ENCODE data around the gene BCL7B. TPM values are rescaled to one million over a fixed set of nuclear protein-coding genes. Genes with fewer than 3 reads are reported as not detected.
"Not testable (repeated sequence)": the region's sequence is repeated elsewhere in the genome, so short reads cannot be mapped to it uniquely, and the experiment has no call there.

Gene BCL7B
- total RNA-seq, 1 donor from 2014 or later = 82.9 TPM

DNA sequence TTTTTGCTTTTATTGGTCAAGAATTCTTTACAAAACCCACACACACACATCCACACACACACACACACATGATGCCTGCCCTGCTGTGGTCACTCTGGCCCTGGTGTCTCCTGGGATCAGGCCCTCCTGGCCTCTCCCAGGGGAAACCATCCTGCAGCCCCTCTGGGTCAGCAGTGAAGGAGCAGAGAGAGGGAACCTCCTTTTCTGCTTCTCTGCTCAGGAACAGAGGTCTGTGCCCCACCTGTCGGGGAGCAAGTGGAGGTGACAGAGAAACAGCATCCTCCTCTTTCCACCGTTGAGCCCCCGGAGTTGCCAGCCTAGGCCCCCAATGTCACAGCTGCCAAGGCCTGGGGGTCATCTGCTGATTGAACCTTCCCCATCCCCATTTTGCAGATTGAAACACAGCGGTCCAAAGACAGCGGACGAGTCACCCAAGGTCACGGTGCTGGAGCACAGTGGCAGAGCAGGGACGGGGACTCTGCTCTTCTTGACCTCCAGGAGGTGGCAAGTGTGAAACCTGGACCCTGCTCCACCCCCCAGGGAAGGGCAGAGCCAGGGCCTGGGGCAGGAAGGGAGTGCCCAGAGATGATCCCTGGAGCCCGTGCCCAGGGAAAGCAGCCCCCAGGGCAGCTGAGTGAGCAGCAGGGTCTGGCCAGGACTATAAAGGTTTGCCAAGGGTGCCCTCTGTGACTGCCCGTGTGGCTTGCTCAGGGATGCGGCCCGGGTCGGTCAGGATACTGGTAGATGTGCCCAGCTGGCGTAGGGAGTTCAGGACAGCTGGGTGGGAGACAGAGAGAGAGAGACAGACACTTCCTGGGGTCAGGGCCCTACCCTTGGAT is 35.9 kb upstream of the BCL7B start:
- intact Hi-C loops (cut with micrococcal nuclease) = no loop called here
- no peaks in the 10 kb centered on the region for H3K4me1 ChIP-seq
- DNase-seq = no peak
- no peaks in the 10 kb centered on the region for H3K9me3 ChIP-seq (replicated peaks)
- H3K27ac ChIP-seq (replicated peaks) = no peak overlapping the region
- no peaks in the 10 kb centered on the region for H3K36me3 ChIP-seq
- H3K27me3 ChIP-seq (ENCODE audit: low read depth) = peaks cover 33% of the 10 kb centered on the region
- H3K4me3 ChIP-seq = no peak overlapping the region
- TF ChIP-seq, protein P1, sequence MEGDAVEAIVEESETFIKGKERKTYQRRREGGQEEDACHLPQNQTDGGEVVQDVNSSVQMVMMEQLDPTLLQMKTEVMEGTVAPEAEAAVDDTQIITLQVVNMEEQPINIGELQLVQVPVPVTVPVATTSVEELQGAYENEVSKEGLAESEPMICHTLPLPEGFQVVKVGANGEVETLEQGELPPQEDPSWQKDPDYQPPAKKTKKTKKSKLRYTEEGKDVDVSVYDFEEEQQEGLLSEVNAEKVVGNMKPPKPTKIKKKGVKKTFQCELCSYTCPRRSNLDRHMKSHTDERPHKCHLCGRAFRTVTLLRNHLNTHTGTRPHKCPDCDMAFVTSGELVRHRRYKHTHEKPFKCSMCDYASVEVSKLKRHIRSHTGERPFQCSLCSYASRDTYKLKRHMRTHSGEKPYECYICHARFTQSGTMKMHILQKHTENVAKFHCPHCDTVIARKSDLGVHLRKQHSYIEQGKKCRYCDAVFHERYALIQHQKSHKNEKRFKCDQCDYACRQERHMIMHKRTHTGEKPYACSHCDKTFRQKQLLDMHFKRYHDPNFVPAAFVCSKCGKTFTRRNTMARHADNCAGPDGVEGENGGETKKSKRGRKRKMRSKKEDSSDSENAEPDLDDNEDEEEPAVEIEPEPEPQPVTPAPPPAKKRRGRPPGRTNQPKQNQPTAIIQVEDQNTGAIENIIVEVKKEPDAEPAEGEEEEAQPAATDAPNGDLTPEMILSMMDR (IDR thresholded peaks at IDR 0.05; ENCODE audit: borderline replicate concordance) = no peak

GRCh38 chr7:73586911-73587310 is 29.4 kb upstream of the BCL7B start:
- no peaks in the 10 kb centered on the region for H3K4me1 ChIP-seq
- no peak overlapping the region for H3K4me3 ChIP-seq
- intact Hi-C loops (cut with micrococcal nuclease) = no loop called here
- H3K36me3 ChIP-seq = no peaks in the 10 kb centered on the region
- no peaks in the 10 kb centered on the region for H3K27me3 ChIP-seq (ENCODE audit: low read depth)
- DNase-seq = peak; percentile 8
- TF ChIP-seq, protein P1 (IDR thresholded peaks at IDR 0.05; ENCODE audit: borderline replicate concordance) = no peak
- H3K9me3 ChIP-seq (replicated peaks) = no peaks in the 10 kb centered on the region
- no peak overlapping the region for H3K27ac ChIP-seq (replicated peaks)

DNA sequence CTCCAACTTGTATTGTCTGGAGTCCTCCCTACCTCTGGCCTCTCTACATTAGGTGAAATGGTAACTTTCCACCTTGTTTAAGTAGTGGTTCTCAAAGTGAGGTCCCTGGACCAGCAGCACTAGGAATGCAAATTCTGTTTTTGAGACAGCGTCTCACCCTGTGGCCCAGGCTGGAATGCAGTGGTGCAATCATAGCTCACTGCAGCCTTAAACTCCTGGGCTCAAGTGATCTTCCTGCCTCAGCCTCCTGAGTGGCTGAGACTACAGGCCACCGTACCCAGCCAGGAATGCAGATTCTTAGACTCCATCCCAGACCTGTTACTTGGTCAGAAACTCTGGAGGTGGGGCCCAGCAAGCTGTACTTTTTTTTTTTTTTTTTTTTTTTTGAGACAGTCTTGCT is 27.7 kb upstream of the BCL7B start:
- no peak for DNase-seq
- intact Hi-C loops (cut with micrococcal nuclease) = no loop called here
- Histone ChIP-seq H3K4me1 (no peaks in the 10 kb centered on the region), H3K9me3 (replicated peaks) (no peaks in the 10 kb centered on the region), H3K27me3 (ENCODE audit: low read depth) (no peaks in the 10 kb centered on the region), H3K36me3 (no peaks in the 10 kb centered on the region), H3K4me3 (no peak overlapping the region), H3K27ac (replicated peaks) (no peak overlapping the region)
- TF ChIP-seq, protein P1 (IDR thresholded peaks at IDR 0.05; ENCODE audit: borderline replicate concordance) = no peak

DNA sequence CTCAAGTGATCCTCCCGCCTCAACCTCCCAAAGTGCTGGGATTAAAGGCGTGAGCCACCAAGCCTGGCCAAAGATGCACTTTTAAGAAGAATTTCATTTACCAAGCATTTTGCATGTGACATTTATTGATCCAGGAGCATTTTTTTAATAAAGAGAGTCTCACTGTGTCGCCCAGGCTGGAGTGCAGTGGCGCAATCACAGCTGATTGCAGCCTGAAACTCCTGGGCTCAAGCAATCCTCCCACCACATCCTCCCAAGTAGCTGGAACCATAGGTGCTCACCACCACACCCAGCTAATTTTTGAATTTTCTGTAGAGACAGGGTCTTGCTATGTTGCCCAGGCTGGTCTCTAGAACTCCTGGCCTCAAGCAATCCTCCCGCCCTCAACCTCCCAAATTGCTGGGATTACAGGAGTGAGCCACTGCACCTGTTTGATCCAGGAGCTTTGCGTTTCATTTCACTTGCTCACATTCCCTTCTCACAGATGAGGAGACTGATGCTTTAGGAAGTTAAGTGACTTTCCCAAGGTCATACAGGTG is 25.2 kb upstream of the BCL7B start:
- H3K4me3 ChIP-seq = no peak overlapping the region
- intact Hi-C loops (cut with micrococcal nuclease) = no loop called here
- H3K27me3 ChIP-seq (ENCODE audit: low read depth) = no peaks in the 10 kb centered on the region
- TF ChIP-seq, protein P1 (IDR thresholded peaks at IDR 0.05; ENCODE audit: borderline replicate concordance) = no peak
- H3K4me1 ChIP-seq = peaks cover 15% of the 10 kb centered on the region
- no peak for DNase-seq
- no peak overlapping the region for H3K27ac ChIP-seq (replicated peaks)
- no peaks in the 10 kb centered on the region for H3K36me3 ChIP-seq
- no peaks in the 10 kb centered on the region for H3K9me3 ChIP-seq (replicated peaks)

DNA sequence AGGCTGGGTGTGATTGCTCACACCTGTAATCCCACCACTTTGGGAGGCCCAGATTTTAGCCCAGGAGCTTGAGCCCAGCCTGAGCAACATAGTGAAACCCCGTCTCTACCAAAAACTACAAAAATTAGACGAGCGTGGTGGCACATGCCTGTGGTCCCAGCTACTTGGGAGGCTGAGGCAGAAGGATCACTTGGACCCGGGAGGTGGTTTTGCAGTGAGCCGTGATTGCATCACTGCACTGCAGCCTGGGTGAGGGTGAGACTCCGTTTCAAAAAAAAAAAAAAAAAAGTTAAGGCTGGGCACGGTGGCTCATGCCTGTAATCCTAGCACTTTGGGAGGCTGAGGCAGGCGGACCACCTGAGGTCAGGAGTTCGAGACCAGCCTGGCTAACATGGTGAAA is 23.5 kb upstream of the BCL7B start:
- H3K4me3 ChIP-seq; intact Hi-C loops (cut with micrococcal nuclease); DNase-seq; H3K27me3 ChIP-seq (ENCODE audit: low read depth); H3K9me3 ChIP-seq (replicated peaks); H3K27ac ChIP-seq (replicated peaks); H3K36me3 ChIP-seq: not testable (repeated sequence)
- peaks cover 30% of the 10 kb centered on the region for H3K4me1 ChIP-seq

Data from left ventricle myocardium inferior (tissue), 1 donor.